Upper lobe of left lung (tissue), 4 donors: ENCODE measurements around the gene RNF130.

Experiments used
- POLR2A ChIP-seq, 4 donors: fragments of 450-650 bp; IDR thresholded peaks; one replicate each; pipeline ENCODE4 v1.5.1; 2016 to 2017; ENCODE audit warnings: antibody characterized with exemption in 4 of 4, mild to moderate bottlenecking in 2 of 4
- TF ChIP-seq, protein P1 (sequence below), 6 experiments: fragments of 450-650 bp in 4 of 6; fragments of 200-600 bp in 2 of 6; sonication (generic) in 2 of 6; IDR thresholded peaks; one replicate each; pipeline ENCODE4 v1.5.1; 2016 to 2019; ENCODE audit warnings: antibody characterized with exemption in 6 of 6

DNA sequence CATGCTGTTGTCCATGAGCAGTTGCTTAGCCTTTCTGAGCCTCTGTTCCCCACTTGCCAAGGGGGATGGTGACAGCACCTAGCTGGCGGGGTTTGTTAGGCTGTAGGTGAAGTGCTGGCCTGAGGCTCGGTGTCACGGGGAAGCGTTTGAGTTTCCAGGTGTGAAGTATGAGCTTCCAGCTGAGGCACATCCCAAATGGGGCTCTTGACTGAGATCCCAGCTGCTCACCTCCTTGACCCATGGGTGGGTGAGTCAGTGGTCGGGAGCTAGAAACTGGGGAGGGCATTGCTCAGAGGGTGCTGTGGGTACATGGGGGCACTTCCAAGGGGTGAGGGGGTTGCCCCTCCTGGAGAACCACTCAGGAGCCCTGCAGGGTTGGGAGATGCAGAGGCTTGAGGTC, 26.4 kb upstream of the RNF130 start:
- TF ChIP-seq, protein P1, sequence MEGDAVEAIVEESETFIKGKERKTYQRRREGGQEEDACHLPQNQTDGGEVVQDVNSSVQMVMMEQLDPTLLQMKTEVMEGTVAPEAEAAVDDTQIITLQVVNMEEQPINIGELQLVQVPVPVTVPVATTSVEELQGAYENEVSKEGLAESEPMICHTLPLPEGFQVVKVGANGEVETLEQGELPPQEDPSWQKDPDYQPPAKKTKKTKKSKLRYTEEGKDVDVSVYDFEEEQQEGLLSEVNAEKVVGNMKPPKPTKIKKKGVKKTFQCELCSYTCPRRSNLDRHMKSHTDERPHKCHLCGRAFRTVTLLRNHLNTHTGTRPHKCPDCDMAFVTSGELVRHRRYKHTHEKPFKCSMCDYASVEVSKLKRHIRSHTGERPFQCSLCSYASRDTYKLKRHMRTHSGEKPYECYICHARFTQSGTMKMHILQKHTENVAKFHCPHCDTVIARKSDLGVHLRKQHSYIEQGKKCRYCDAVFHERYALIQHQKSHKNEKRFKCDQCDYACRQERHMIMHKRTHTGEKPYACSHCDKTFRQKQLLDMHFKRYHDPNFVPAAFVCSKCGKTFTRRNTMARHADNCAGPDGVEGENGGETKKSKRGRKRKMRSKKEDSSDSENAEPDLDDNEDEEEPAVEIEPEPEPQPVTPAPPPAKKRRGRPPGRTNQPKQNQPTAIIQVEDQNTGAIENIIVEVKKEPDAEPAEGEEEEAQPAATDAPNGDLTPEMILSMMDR (IDR thresholded peaks at IDR 0.05): no peak
- no peak for TF ChIP-seq POLR2A (IDR thresholded peaks at IDR 0.05)
